ENCODE results near the gene DOCK4.
"Not testable (repeated sequence)": the region's sequence is repeated elsewhere in the genome, so short reads cannot be mapped to it uniquely, and the experiment has no call there.

DNA sequence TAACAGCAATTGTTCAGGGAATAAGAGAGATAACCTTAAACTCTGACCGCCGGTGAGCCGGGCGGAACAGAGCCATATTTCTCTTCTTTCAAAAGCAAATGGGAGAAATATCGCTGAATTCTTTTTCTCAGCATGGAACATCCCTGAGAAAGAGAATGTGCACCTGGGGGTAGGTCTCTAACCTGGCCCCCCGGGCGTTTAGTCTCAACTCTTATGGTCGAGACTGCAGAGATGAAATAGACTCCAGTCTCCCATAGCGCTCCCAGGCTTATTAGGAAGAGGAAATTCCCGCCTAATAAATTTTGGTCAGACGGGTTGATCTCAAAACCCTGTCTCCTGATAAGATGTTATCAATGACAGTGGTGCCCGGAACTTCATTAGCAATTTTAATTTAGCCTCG is 43.8 kb upstream of the DOCK4 start:
- TF ChIP-seq CTCF (IDR thresholded peaks at IDR 0.05); ZFX (IDR thresholded peaks at IDR 0.05; ENCODE audit: borderline replicate concordance): not testable (repeated sequence)

Data from 22Rv1 (cell line).